Activated naive CD8-positive, alpha-beta T cell treated with anti-CD3 and anti-CD28 coated beads, Interleukin-2, amount 10 ng/mL, durations not matched to agents 7 days and 5 days (primary cell): ENCODE results near the gene MFSD6L. TPM values are rescaled to one million over a fixed set of nuclear protein-coding genes. Genes with fewer than 3 reads are reported as not detected.

ENCODE experiments used
- ATAC-seq: fragments of 150-1000 bp; cut with Tn5 transposase; one replicate; pipeline ENCODE4 v1.10.0; 2021; ENCODE audit warnings: low read depth, moderate library complexity
- POLR2A ChIA-PET: fragments of 350-600 bp; sonication (Branson Sonifier 250); formaldehyde crosslinking; loops from one replicate; lab custom pipeline; 2021; ENCODE audit warnings: antibody characterized with exemption; lab: Charles Lee
- DNase-seq: peaks from one replicate; pipeline ENCODE4 v3.0.0; 2021
- H3K27ac Mint-ChIP-seq: one replicate; pipeline ENCODE4 v1.8.0; 2022; ENCODE audit warnings: mild to moderate bottlenecking, mixed read lengths
- H3K27me3 Mint-ChIP-seq: one replicate; pipeline ENCODE4 v1.8.0; 2022; ENCODE audit warnings: mild to moderate bottlenecking, moderate library complexity, mixed read lengths
- H3K36me3 Mint-ChIP-seq: one replicate; pipeline ENCODE4 v1.8.0; 2021; ENCODE audit warnings: mild to moderate bottlenecking, mixed read lengths
- H3K4me1 Mint-ChIP-seq: one replicate; pipeline ENCODE4 v1.8.0; 2021; ENCODE audit warnings: mixed read lengths
- H3K4me3 Mint-ChIP-seq: one replicate; pipeline ENCODE4 v1.8.0; 2022; ENCODE audit warnings: mild to moderate bottlenecking, moderate library complexity, mixed read lengths
- H3K9me3 Mint-ChIP-seq: one replicate; pipeline ENCODE4 v1.8.0; 2021; ENCODE audit warnings: mixed read lengths
- total RNA-seq, 2 experiments: library from RNA; stranded (reverse); gene quantifications; one replicate each; pipeline ENCODE4 v1.2.3, GENCODE V29; 2021

The MFSD6L gene, protein sequence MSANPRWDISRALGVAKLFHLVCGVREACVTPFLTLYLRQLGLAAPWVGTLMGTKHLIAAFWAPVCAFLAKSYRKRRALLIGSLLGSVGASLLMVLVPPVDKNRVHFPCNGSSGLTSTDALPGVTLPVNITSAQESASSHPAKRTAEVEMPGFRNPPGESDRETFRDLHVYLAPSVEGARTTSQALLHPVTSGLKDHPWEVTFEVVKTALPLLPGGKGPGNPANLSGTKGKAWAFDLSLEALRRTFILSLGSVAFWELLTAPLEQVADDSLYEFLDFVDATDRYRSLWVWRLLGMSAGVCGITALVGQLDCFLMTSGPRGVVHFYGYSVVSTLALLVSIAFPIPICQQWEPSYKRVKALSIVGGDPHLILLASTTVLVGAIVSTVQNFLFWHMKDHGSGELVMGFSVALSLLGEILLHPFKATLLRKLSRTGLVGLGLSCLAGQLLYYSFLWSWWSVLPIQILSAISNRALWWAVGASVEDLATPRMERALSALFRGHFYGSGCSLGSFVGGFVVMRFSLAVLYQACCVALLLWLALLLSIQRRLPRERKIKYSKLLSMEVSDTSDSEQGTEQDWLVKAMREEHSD
- total RNA-seq, result under 1 TPM; 0.94 to 0.97 TPM

GRCh38 chr17:8798846-8799569 lies at the start of gene MFSD6L:
Gene MFSD6L, minus strand, starts transcription at chr17:8799365. Its CDS starts 245 bp downstream, at chr17:8799120.
- no peak for ATAC-seq
- Mint-ChIP-seq H3K9me3 (no peaks in the 10 kb centered on the region), H3K4me3 (no peak within 1 kb of the TSS), H3K27me3 (peaks cover 1% of the 10 kb centered on the region), H3K4me1 (peaks cover 6% of the 10 kb centered on the region), H3K27ac (no peak within 1 kb of the TSS), H3K36me3 (peaks cover 6% of the 10 kb centered on the region)
- POLR2A ChIA-PET, result interaction anchor here (1.0 kb wide), 1 partner anchor 95 kb away, joined by 3 read pairs; no protein-coding TSS in a partner anchor
- no peak for DNase-seq

- POLR2A ChIA-PET, result no interaction called here
- peaks cover 54% of the 10 kb centered on the region for H3K36me3 Mint-ChIP-seq
- no peak overlapping the region for H3K4me3 Mint-ChIP-seq
- H3K9me3 Mint-ChIP-seq, result peaks cover 4% of the 10 kb centered on the region
- no peaks in the 10 kb centered on the region for H3K27me3 Mint-ChIP-seq
- ATAC-seq (no peak), DNase-seq (no peak)
- H3K27ac Mint-ChIP-seq, result no peak overlapping the region
- H3K4me1 Mint-ChIP-seq, result peaks cover 16% of the 10 kb centered on the region
Measured at GRCh38 chr17:8847891-8848290, 48.7 kb upstream of the MFSD6L start.

DNA sequence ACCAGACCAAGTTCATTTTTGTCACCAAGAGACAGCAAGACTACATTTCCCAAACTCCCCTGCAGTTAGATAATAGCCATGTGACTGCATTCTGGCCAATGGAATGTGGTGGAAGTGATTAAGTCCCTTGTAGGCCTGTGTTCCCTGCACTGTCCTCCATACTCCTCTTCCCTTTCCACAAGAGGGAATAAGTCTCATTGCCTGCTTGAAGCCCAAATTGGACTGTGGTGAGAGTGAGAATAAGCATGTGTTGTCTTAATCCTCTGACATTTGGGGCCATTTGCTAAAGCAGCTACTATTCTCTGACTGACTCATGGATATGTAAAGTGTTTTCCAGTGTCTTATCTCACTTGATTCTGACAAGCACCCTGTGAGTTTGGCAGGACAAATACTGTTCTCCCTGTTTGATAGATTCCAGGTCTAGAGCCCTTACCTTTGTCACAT lies 47.6 kb upstream of the MFSD6L start:
- Mint-ChIP-seq H3K4me1 (peaks cover 16% of the 10 kb centered on the region), H3K9me3 (peaks cover 4% of the 10 kb centered on the region), H3K27ac (no peak overlapping the region), H3K4me3 (no peak overlapping the region), H3K36me3 (peaks cover 50% of the 10 kb centered on the region), H3K27me3 (no peaks in the 10 kb centered on the region)
- no peak for DNase-seq
- POLR2A ChIA-PET, result no interaction called here
- ATAC-seq, result peak; percentile 26

DNA sequence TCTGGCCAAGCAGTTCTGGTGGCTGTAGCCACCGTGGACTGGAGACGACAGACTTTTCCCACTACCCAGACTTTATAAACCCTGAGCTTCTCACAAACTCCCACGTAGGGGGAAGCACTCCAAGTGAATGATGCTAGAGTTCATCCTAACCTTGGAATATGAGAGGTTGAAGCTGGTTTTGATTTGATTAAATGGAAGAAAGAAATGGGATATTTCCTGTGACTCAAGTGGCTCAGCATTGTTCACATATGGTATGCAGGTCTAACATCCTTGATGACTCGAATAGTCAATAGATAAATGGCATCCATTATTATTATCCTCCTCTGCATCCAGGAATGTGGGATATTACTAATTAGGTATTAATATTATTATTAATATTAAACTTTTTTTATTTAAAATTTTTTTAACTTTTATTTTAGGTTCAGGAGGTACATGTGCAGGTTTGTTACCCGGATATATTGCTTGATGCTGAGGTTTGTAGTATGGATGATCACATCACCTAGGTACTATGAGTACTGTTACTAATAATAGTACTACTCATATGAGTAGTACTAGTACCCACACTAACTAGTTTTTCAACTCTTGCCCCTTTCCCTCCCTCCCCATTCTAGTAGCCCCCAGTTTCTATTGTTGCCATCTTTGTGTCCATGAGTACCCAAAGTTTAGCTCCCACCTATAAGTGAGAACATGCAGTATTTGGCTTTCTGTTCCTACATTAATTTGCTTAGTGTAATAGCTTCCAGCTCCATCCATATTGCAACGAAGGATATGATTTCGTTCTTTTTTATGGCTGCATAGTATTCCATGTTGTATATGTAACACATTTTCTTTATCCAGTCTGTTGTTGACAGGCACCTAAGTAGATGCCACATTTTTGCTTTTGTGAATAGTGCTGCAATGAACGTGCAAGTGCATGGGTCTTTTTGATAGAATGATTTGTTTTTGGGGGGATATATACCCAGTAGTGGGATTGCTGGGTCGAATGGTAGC lies 45.4 kb upstream of the MFSD6L start:
- Mint-ChIP-seq H3K27ac (no peak overlapping the region), H3K4me3 (no peak overlapping the region), H3K4me1 (peaks cover 10% of the 10 kb centered on the region), H3K9me3 (peaks cover 4% of the 10 kb centered on the region), H3K36me3 (peaks cover 39% of the 10 kb centered on the region), H3K27me3 (no peaks in the 10 kb centered on the region)
- DNase-seq, result no peak
- POLR2A ChIA-PET, result no interaction called here
- ATAC-seq, result no peak

DNA sequence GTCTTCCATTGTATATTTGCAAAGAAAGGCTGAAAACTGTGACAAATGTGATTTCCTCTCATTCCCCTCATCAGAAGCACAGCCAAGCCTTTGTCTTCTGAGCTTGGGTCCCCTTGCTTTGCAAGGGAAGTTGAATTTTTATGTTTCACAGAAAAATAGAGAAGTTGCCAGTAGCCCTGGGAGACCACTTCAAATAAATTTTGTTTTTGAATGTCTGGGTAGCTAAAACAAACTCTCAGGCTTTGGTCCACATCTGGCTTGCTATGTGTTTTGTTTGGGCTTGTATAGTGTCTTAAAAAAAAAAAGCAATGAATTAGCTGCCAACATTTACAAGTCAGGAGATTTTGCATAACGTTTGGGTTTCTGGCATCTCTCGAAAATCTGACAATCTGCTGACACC lies 44.2 kb upstream of the MFSD6L start:
- peaks cover 4% of the 10 kb centered on the region for H3K9me3 Mint-ChIP-seq
- POLR2A ChIA-PET, result interaction anchor here (1.1 kb wide), 1 partner anchor 15 kb away, joined by 3 read pairs; no protein-coding TSS in a partner anchor

GRCh38 chr17:8841844-8842243 lies 42.7 kb upstream of the MFSD6L start:
- H3K27ac Mint-ChIP-seq, result no peak overlapping the region
- peaks cover 6% of the 10 kb centered on the region for H3K4me1 Mint-ChIP-seq
- H3K9me3 Mint-ChIP-seq, result peaks cover 4% of the 10 kb centered on the region
- peaks cover 38% of the 10 kb centered on the region for H3K36me3 Mint-ChIP-seq
- H3K4me3 Mint-ChIP-seq, result no peak overlapping the region
- no peaks in the 10 kb centered on the region for H3K27me3 Mint-ChIP-seq
- POLR2A ChIA-PET, result no interaction called here
- ATAC-seq (no peak), DNase-seq (no peak)

More for the DNA sequence above, 44.2 kb upstream of the MFSD6L start:
- ATAC-seq (no peak), DNase-seq (no peak)
- Mint-ChIP-seq H3K27ac (peak overlapping the region; percentile 60), H3K4me1 (peaks cover 10% of the 10 kb centered on the region), H3K27me3 (no peaks in the 10 kb centered on the region), H3K36me3 (peaks cover 33% of the 10 kb centered on the region), H3K4me3 (no peak overlapping the region)

DNA sequence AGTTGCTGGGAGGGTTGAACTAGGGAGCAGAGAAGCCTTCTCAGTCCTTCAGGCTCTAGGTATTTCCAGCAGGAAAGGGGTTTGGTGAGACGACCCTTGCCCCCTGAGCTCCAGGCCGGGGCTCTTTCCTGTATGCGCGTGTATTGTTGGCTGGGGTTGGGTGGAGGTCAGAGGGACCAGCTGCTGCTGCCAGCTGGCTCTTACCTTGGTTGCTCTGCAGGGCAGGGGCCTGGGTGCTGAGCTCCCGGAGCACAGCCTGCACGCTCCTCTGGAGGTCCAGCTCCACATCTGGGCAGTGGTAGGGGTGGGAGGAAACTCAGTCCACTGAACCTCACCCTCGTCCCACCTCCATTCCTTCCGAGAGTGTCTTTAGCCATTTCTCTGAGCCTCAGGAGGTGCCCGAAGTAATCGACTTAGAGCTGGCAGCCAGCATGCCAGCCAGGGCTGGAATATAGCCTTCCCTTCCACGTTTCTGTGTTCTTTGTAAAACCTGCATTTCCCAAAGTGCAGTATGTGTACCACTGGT lies 40.3 kb upstream of the MFSD6L start:
- Mint-ChIP-seq H3K27ac (no peak overlapping the region), H3K4me1 (peaks cover 6% of the 10 kb centered on the region), H3K27me3 (no peaks in the 10 kb centered on the region), H3K36me3 (peaks cover 34% of the 10 kb centered on the region), H3K4me3 (no peak overlapping the region), H3K9me3 (no peaks in the 10 kb centered on the region)
- ATAC-seq (no peak), DNase-seq (no peak)
- POLR2A ChIA-PET, result no interaction called here

DNA sequence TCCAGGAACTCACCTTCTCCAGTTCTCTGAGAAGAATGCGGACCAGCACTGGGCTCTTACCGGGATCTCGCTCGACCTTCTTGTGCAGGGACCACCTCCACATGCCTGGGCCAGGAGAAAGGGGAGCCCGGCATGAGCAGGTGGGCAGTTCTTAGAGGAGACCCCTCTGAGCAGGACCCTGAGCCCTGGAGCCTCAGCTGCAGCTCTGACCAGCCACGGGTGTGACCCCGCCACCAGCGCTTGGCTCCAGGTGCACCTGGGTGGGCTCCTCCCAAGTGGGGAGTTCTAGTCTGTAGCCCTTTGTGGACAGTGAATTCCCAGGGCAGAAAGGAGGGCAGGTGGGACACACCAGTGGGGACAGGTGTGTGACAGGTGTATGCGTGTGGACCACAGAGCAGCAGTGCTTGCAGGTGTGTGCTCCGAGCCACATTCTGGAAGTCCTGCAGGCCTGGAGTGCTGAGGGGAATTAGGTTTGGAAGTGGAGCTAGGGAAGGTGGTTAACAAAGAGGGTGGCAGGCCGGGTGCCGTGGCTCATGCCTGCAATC lies 39.5 kb upstream of the MFSD6L start:
- no peak overlapping the region for H3K27ac Mint-ChIP-seq
- no peak overlapping the region for H3K4me3 Mint-ChIP-seq
- no peak for DNase-seq
- POLR2A ChIA-PET, result no interaction called here
- H3K27me3 Mint-ChIP-seq, result no peaks in the 10 kb centered on the region
- peaks cover 39% of the 10 kb centered on the region for H3K36me3 Mint-ChIP-seq
- no peak for ATAC-seq
- peaks cover 6% of the 10 kb centered on the region for H3K4me1 Mint-ChIP-seq
- H3K9me3 Mint-ChIP-seq, result no peaks in the 10 kb centered on the region

- peaks cover 36% of the 10 kb centered on the region for H3K36me3 Mint-ChIP-seq
- no peak for ATAC-seq
- DNase-seq, result no peak
- H3K4me3 Mint-ChIP-seq, result no peak overlapping the region
- no peak overlapping the region for H3K27ac Mint-ChIP-seq
- H3K4me1 Mint-ChIP-seq, result peaks cover 2% of the 10 kb centered on the region
- POLR2A ChIA-PET, result no interaction called here
- no peaks in the 10 kb centered on the region for H3K27me3 Mint-ChIP-seq
- no peaks in the 10 kb centered on the region for H3K9me3 Mint-ChIP-seq
Measured at GRCh38 chr17:8837563-8838075, 38.5 kb upstream of the MFSD6L start.

- H3K27me3 Mint-ChIP-seq, result no peaks in the 10 kb centered on the region
- DNase-seq, result no peak
Measured at GRCh38 chr17:8836821-8837562, 37.8 kb upstream of the MFSD6L start.

GRCh38 chr17:8835631-8836364 lies 36.6 kb upstream of the MFSD6L start:
- Mint-ChIP-seq H3K27me3 (no peaks in the 10 kb centered on the region), H3K36me3 (peaks cover 38% of the 10 kb centered on the region), H3K4me1 (peaks cover 2% of the 10 kb centered on the region), H3K9me3 (no peaks in the 10 kb centered on the region), H3K4me3 (no peak overlapping the region), H3K27ac (no peak overlapping the region)
- ATAC-seq (no peak), DNase-seq (no peak)
- POLR2A ChIA-PET, result interaction anchor here (1.2 kb wide), 1 partner anchor 117 kb away, joined by 3 read pairs; no protein-coding TSS in a partner anchor

More at GRCh38 chr17:8836821-8837562, 37.8 kb upstream of the MFSD6L start:
- ATAC-seq, result no peak
- POLR2A ChIA-PET, result no interaction called here
- H3K27ac Mint-ChIP-seq, result no peak overlapping the region
- H3K36me3 Mint-ChIP-seq, result peaks cover 37% of the 10 kb centered on the region
- no peaks in the 10 kb centered on the region for H3K9me3 Mint-ChIP-seq
- no peak overlapping the region for H3K4me3 Mint-ChIP-seq
- H3K4me1 Mint-ChIP-seq, result peaks cover 2% of the 10 kb centered on the region
